NCI-H748 (cell line): ENCODE data around the gene PTCH2.
"Not testable (repeated sequence)": the region's sequence is repeated elsewhere in the genome, so short reads cannot be mapped to it uniquely, and the experiment has no call there.

ENCODE experiments used
- DNase-seq: peaks from one replicate; lab custom pipeline; 2025; ENCODE audit not compliant: unreplicated experiment; lab: John Stamatoyannopoulos, UW

The PTCH2 gene

GRCh38 chr1:44846985-44847384, 3.9 kb upstream of the PTCH2 start:
- no peak for DNase-seq

- DNase-seq = peak; percentile 44
Observed at GRCh38 chr1:44842486-44842861, 579 bp downstream of the PTCH2 start.

- DNase-seq = no peak
Observed at GRCh38 chr1:44839576-44839975, 3.5 kb downstream of the PTCH2 start.

- not testable (repeated sequence) for DNase-seq
Observed at GRCh38 chr1:44838294-44838693, 4.8 kb downstream of the PTCH2 start.

- DNase-seq = peak; percentile 83
Observed at GRCh38 chr1:44835738-44836675, 7.0 kb downstream of the PTCH2 start.

GRCh38 chr1:44834328-44834727, 8.7 kb downstream of the PTCH2 start:
- no peak for DNase-seq

GRCh38 chr1:44832056-44832705, 10.9 kb downstream of the PTCH2 start:
- DNase-seq = no peak

- no peak for DNase-seq
Observed at GRCh38 chr1:44831516-44831915, 11.5 kb downstream of the PTCH2 start.

- no peak for DNase-seq
Observed at GRCh38 chr1:44830900-44831304, 12.2 kb downstream of the PTCH2 start.

- DNase-seq = no peak
Observed at GRCh38 chr1:44829506-44830384, 13.3 kb downstream of the PTCH2 start.

- no peak for DNase-seq
Observed at GRCh38 chr1:44828841-44829440, 14.1 kb downstream of the PTCH2 start.

- DNase-seq = no peak
Observed at GRCh38 chr1:44828003-44828651, 14.9 kb downstream of the PTCH2 start.

- DNase-seq = no peak
Observed at GRCh38 chr1:44827197-44828002, 15.7 kb downstream of the PTCH2 start.

- DNase-seq = no peak
Observed at GRCh38 chr1:44826375-44827196, 16.5 kb downstream of the PTCH2 start.

GRCh38 chr1:44824392-44824791, 18.7 kb downstream of the PTCH2 start:
- not testable (repeated sequence) for DNase-seq

GRCh38 chr1:44822981-44823451, 20.0 kb downstream of the PTCH2 start:
- no peak for DNase-seq

GRCh38 chr1:44822131-44822701, 20.8 kb downstream of the PTCH2 start:
- DNase-seq = no peak

GRCh38 chr1:44821240-44821715, 21.8 kb downstream of the PTCH2 start:
- no peak for DNase-seq
